ENCODE data around the gene ENPP6. TPM values are rescaled to one million over a fixed set of nuclear protein-coding genes. Genes with fewer than 3 reads are reported as not detected.

Gene ENPP6
- polyA plus RNA-seq, 1 experiment, result not detected

DNA sequence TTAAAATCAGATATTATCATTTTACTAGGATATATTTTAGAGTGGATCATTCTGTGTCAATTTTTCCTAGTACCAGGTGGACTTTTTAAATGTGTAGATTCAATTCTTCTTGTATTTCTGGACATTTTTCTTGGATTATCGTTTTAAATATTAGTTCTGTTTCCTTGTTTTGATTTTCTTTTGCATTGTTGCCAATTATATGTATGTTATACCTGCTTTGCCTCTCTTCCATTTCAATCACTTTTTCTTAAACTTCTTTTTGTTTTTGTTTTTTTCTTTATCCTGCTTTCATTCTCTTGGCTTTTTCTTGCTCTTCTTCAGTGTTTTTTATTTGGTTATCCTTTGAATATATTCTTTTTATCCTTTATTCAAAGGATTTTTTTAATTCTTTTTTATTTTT lies 171.5 kb downstream of the ENPP6 start:
- Histone ChIP-seq H3K4me3 (ENCODE audit: low read depth, low read length) (no peak overlapping the region), H3K27me3 (ENCODE audit: control insufficient read depth, insufficient read depth, low read length) (no peaks in the 10 kb centered on the region), H3K36me3 (ENCODE audit: control insufficient read depth, insufficient read depth, low read length) (no peaks in the 10 kb centered on the region)
- ChIA-PET CTCF (no interaction called here), POLR2A (no interaction called here)
- TF ChIP-seq, protein P1, sequence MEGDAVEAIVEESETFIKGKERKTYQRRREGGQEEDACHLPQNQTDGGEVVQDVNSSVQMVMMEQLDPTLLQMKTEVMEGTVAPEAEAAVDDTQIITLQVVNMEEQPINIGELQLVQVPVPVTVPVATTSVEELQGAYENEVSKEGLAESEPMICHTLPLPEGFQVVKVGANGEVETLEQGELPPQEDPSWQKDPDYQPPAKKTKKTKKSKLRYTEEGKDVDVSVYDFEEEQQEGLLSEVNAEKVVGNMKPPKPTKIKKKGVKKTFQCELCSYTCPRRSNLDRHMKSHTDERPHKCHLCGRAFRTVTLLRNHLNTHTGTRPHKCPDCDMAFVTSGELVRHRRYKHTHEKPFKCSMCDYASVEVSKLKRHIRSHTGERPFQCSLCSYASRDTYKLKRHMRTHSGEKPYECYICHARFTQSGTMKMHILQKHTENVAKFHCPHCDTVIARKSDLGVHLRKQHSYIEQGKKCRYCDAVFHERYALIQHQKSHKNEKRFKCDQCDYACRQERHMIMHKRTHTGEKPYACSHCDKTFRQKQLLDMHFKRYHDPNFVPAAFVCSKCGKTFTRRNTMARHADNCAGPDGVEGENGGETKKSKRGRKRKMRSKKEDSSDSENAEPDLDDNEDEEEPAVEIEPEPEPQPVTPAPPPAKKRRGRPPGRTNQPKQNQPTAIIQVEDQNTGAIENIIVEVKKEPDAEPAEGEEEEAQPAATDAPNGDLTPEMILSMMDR (IDR thresholded peaks at IDR 0.05; ENCODE audit: insufficient read depth, low read depth, low read length), result no peak
- DNase-seq (ENCODE audit: low read depth), result no peak

DNA sequence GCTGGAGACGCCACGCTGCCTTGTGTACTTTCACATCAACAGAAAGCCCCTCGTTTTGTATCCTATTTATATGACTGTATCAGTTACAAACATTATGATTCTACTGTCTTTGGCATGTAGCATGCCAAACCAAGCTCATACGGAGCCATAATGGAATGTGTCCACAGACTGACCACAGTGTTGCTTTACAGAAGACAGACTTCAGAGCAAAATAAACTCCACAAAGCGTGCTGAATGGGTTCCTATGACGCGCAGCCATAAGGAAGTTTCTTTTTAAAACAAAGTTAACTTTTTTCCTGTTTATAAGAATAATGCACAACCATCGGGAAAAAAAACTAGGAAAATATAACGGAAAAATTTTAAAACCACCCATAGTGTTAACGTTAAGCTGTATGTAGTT lies 176.5 kb downstream of the ENPP6 start:
- TF ChIP-seq, protein P1 (IDR thresholded peaks at IDR 0.05; ENCODE audit: insufficient read depth, low read depth, low read length), result no peak
- ChIA-PET CTCF (no interaction called here), POLR2A (no interaction called here)
- no peak for DNase-seq (ENCODE audit: low read depth)
- Histone ChIP-seq H3K36me3 (ENCODE audit: control insufficient read depth, insufficient read depth, low read length) (no peaks in the 10 kb centered on the region), H3K4me3 (ENCODE audit: low read depth, low read length) (no peak overlapping the region), H3K27me3 (ENCODE audit: control insufficient read depth, insufficient read depth, low read length) (no peaks in the 10 kb centered on the region)

DNA sequence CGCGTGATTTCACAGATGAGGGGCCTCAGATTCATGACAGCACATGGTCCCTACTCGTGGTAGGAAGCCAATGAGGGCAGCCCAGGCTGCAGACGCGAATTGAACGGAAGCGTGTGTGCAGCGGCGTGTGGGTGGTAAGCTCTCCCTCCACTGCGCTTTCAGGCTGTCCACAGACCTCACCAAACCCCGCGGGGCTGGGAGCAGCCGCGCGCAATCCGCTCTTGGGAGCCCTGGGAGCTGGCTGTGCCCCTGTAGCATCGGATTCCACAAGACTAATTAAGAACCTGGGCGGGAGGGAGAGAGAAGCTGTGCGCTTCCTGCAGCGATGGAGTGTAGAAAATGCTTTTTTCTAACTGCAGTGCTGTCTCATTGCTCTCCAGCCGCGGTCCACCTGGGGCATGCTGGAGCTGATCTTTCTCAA lies 177.7 kb downstream of the ENPP6 start:
- no peak for DNase-seq (ENCODE audit: low read depth)
- Histone ChIP-seq H3K36me3 (ENCODE audit: control insufficient read depth, insufficient read depth, low read length) (no peaks in the 10 kb centered on the region), H3K4me3 (ENCODE audit: low read depth, low read length) (no peak overlapping the region), H3K27me3 (ENCODE audit: control insufficient read depth, insufficient read depth, low read length) (no peaks in the 10 kb centered on the region)
- POLR2A ChIA-PET, result no interaction called here
- TF ChIP-seq, protein P1 (IDR thresholded peaks at IDR 0.05; ENCODE audit: insufficient read depth, low read depth, low read length), result no peak
- CTCF ChIA-PET, result no interaction called here
